ENCODE measurements around the gene RPRML. TPM values are rescaled to one million over a fixed set of nuclear protein-coding genes. Genes with fewer than 3 reads are reported as not detected.

RPRML gene
- total RNA-seq, 1 experiment from 2014 or later = 1.3 TPM

- no peak overlapping the region for H3K4me3 Mint-ChIP-seq
- H3K4me1 Mint-ChIP-seq = peaks cover 21 to 27% of the 10 kb centered on the region in 2 experiments
- no peak overlapping the region for H2BK12ac ChIP-seq (ENCODE audit: insufficient read length, low read depth, low read length)
- no CpG with 5 or more reads among the region's 11 CpGs for WGBS (ENCODE audit: extremely low coverage, insufficient read length, low lambda C conversion rate)
- H3K27ac Mint-ChIP-seq = no peak overlapping the region
- H2BK120ac ChIP-seq (ENCODE audit: low read depth, low read length, poor library complexity, severe bottlenecking) = no peak overlapping the region
- no peaks in the 10 kb centered on the region; a peak in 1 of 5 replicates for H3K9me3 Mint-ChIP-seq
- no peak overlapping the region for H3K56ac ChIP-seq (ENCODE audit: insufficient read length, low read depth, low read length)
- no peak for TF ChIP-seq CTCF (conservative IDR thresholded peaks at IDR 0.05)
- DNase-seq = no peak
- H3K27me3 ChIP-seq (ENCODE audit: insufficient read depth, low read length) = no peaks in the 10 kb centered on the region
- H4K8ac ChIP-seq (replicated peaks; ENCODE audit: insufficient read length, low read depth, low read length) = no peak overlapping the region
- no peak overlapping the region for H3K27ac ChIP-seq (ENCODE audit: insufficient read length, low read depth, low read length)
- no peaks in the 10 kb centered on the region for H3K9me3 ChIP-seq (ENCODE audit: control insufficient read depth, low read depth, low read length)
- no peak overlapping the region for H3K18ac ChIP-seq (ENCODE audit: insufficient read length, low read depth, low read length)
- no peaks in the 10 kb centered on the region for H4K20me1 ChIP-seq (ENCODE audit: control insufficient read depth, insufficient read depth, insufficient read length)
- peaks cover 0 to 11% (median 7%) of the 10 kb centered on the region in 3 experiments; a peak in 2 of 7 replicates for H3K36me3 Mint-ChIP-seq (ENCODE audit: insufficient read depth in 1 of 3, low read depth in 3 of 3)
- no peak overlapping the region for H2BK15ac ChIP-seq (ENCODE audit: low read depth, low read length)
- no peak overlapping the region for H4K91ac ChIP-seq (ENCODE audit: insufficient read length, low read depth, low read length)
- H3K27me3 Mint-ChIP-seq (ENCODE audit: low read depth) = peaks cover 19% of the 10 kb centered on the region
- no peak overlapping the region for H3T11ph ChIP-seq (ENCODE audit: low read length)
- no peaks in the 10 kb centered on the region; the same call in 1 of the 2 replicates for H3K4me1 ChIP-seq (ENCODE audit: insufficient read depth, low read length)
- no peak overlapping the region for H3K14ac ChIP-seq (ENCODE audit: insufficient read depth, low read length)
- H3K9ac ChIP-seq (ENCODE audit: extremely low read depth, insufficient read length, low read length) = no peak overlapping the region
- no peaks in the 10 kb centered on the region for H3K79me2 ChIP-seq (ENCODE audit: insufficient read depth, low read length)
- peaks cover 2% of the 10 kb centered on the region for H3K23me2 ChIP-seq (ENCODE audit: insufficient read length, low read depth, low read length, poor library complexity, severe bottlenecking)
- H2BK5ac ChIP-seq (ENCODE audit: insufficient read length, low read length) = no peak overlapping the region
- H3K4me2 ChIP-seq (ENCODE audit: insufficient read depth, insufficient read length, low read length) = no peak overlapping the region
- H3K4ac ChIP-seq (ENCODE audit: low read depth, low read length) = no peak overlapping the region
- H4K5ac ChIP-seq (ENCODE audit: insufficient read length, low read depth, low read length) = no peak overlapping the region
- H2AFZ ChIP-seq (ENCODE audit: low read length) = no peak overlapping the region
- H3K79me1 ChIP-seq (ENCODE audit: insufficient read depth, low read depth, low read length, poor library complexity, severe bottlenecking) = no peaks in the 10 kb centered on the region
- no peak overlapping the region for H3K23ac ChIP-seq (ENCODE audit: insufficient read length, low read depth, low read length)
- no peak overlapping the region for H2BK20ac ChIP-seq (ENCODE audit: low read depth, low read length, poor library complexity, severe bottlenecking)
- no peak overlapping the region for H2AK5ac ChIP-seq (ENCODE audit: insufficient read length, low read length)
Observed at GRCh38 chr17:46949291-46950174, 29.5 kb downstream of the RPRML start.

Measured in H9 (cell line).